C4-2B (cell line): ENCODE results near the gene HIVEP3.

ENCODE experiments used
- H3K27ac ChIP-seq: fragments of 450-650 bp; 2 replicates; pipeline ENCODE4 v1.5.1; 2017
- CTCF ChIP-seq: fragments of 450-650 bp; conservative IDR thresholded peaks from 2 replicates; pipeline ENCODE4 v1.5.1; 2017; ENCODE audit warnings: mild to moderate bottlenecking
- ZFX ChIP-seq: fragments of 450-650 bp; IDR thresholded peaks from 2 replicates; pipeline ENCODE4 v1.6.1; 2017

Gene HIVEP3

GRCh38 chr1:41913014-41913413 lies 5.7 kb downstream of the HIVEP3 start:
- no peak for TF ChIP-seq CTCF
- no peak for TF ChIP-seq ZFX
- no peak overlapping the region for H3K27ac ChIP-seq

DNA sequence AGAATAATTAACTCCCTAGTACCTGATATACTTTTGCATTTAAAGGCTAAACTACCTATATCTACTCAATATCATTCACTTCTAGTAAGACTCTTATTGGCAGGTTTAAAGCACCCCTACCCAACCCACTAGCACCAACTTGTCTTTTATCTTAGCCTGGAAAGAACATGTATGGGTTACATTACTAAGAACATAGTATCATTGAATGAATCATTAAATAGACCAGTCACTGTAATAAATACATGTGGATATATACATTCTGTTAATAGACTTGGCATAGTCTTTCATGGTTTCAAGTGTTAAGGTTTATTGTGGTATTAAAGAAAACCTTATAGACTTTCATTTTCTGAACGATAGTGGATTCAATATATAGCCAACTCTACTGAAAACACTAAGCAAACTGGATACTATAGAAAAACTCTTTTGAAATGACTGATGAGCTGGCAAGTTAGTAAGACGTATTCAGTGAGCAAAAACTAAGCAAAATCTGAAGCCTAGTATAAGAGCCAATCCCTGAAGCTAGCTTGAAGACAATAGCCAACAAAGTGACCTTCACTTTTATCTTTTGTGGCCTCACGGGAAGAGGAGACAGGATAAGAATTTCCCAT lies 10.3 kb downstream of the HIVEP3 start:
- no peak overlapping the region for H3K27ac ChIP-seq
- TF ChIP-seq ZFX = no peak
- no peak for TF ChIP-seq CTCF

- TF ChIP-seq ZFX (no peak), CTCF (no peak)
- H3K27ac ChIP-seq = no peak overlapping the region
These were observed 11.3 kb downstream of the HIVEP3 start for GRCh38 chr1:41907446-41907845.

DNA sequence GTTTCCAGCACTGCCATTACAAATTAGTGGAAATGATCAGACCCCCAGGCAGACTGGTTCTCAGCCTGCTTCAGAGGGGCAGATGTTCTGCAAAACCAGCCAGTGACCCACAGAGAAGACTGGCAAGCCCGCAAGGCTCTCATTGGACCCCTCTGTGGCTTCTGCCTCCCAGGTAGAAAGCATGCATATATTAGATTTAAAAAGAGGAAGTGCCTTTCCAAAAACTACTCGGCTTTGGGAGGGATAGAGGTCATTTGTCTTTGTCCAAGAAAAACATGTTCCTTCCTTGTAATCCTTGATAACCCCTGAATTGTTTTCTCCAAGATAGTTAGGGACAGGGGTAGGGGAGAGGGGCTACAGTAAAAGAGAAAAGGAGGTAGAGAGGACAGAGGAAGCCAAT lies 11.8 kb downstream of the HIVEP3 start:
- no peak overlapping the region for H3K27ac ChIP-seq
- TF ChIP-seq CTCF (no peak), ZFX (no peak)

- TF ChIP-seq CTCF = no peak
- no peak for TF ChIP-seq ZFX
- H3K27ac ChIP-seq = no peak overlapping the region
These were observed 13.5 kb downstream of the HIVEP3 start for GRCh38 chr1:41905093-41905675.

DNA sequence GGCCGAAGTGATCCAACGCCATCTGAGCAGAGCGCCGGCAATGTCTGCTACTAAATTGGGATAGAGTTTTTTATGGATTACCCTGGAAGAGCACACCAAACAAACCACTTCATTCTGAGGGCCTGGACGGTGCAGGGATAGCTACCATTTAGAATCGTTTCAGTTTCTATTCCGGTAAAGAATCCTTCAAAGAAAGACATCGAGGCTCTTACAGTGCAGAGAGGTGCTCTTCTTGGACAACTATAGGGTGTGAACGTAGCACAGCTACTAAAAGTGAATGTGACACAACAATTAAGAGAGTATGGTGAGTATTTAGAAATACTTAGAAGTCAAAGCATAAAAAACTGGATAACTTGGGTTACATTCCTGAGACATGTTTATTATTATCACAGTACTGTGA lies 16.1 kb downstream of the HIVEP3 start:
- H3K27ac ChIP-seq = no peak overlapping the region
- TF ChIP-seq CTCF (no peak), ZFX (no peak)

- TF ChIP-seq CTCF (no peak), ZFX (no peak)
- H3K27ac ChIP-seq = no peak overlapping the region
These were observed 16.6 kb downstream of the HIVEP3 start for GRCh38 chr1:41902159-41902577.
